ENCODE results near the gene KCNF1. TPM values are rescaled to one million over a fixed set of nuclear protein-coding genes. Genes with fewer than 3 reads are reported as not detected.

Gene KCNF1
- total RNA-seq, 4 donors from 2014 or later, result 0.19 TPM; not detected in 3

- H3K36me3 ChIP-seq, result no peaks in the 10 kb centered on the region
- intact Hi-C loops (cut with DNase I), result no loop called here
- WGBS, 2 donors, result 36 to 51% methylated on average over 10 to 12 of the region's 12 CpGs
- peaks cover 0 to 8% (median 0%) of the 10 kb centered on the region in 3 donors for H3K4me1 ChIP-seq
- no peaks in the 10 kb centered on the region for H3K9me3 ChIP-seq
- peaks cover 0 to 6% (median 0%) of the 10 kb centered on the region in 4 donors for H3K27me3 ChIP-seq
- DNase-seq, result no peak
- TF ChIP-seq, protein P1, sequence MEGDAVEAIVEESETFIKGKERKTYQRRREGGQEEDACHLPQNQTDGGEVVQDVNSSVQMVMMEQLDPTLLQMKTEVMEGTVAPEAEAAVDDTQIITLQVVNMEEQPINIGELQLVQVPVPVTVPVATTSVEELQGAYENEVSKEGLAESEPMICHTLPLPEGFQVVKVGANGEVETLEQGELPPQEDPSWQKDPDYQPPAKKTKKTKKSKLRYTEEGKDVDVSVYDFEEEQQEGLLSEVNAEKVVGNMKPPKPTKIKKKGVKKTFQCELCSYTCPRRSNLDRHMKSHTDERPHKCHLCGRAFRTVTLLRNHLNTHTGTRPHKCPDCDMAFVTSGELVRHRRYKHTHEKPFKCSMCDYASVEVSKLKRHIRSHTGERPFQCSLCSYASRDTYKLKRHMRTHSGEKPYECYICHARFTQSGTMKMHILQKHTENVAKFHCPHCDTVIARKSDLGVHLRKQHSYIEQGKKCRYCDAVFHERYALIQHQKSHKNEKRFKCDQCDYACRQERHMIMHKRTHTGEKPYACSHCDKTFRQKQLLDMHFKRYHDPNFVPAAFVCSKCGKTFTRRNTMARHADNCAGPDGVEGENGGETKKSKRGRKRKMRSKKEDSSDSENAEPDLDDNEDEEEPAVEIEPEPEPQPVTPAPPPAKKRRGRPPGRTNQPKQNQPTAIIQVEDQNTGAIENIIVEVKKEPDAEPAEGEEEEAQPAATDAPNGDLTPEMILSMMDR (IDR thresholded peaks at IDR 0.05), result no peak
- no peak for TF ChIP-seq POLR2A (IDR thresholded peaks at IDR 0.05)
- H3K27ac ChIP-seq, result no peak overlapping the region
- H3K4me3 ChIP-seq, result no peak overlapping the region
Measured at GRCh38 chr2:10901160-10901939, 10.4 kb upstream of the KCNF1 start.

GRCh38 chr2:10903861-10904210 is 7.9 kb upstream of the KCNF1 start:
- no peak for DNase-seq
- intact Hi-C loops (cut with DNase I), result no loop called here
- no peaks in the 10 kb centered on the region for H3K9me3 ChIP-seq
- peaks cover 0 to 6% (median 0%) of the 10 kb centered on the region in 4 donors for H3K27me3 ChIP-seq
- peaks cover 0 to 8% (median 0%) of the 10 kb centered on the region in 3 donors for H3K4me1 ChIP-seq
- 67 to 77% methylated on average over 2 of the region's 2 CpGs for WGBS, 2 donors
- TF ChIP-seq, protein P1 (IDR thresholded peaks at IDR 0.05), result no peak
- TF ChIP-seq POLR2A (IDR thresholded peaks at IDR 0.05), result no peak
- no peak overlapping the region for H3K27ac ChIP-seq
- H3K36me3 ChIP-seq, result no peaks in the 10 kb centered on the region
- H3K4me3 ChIP-seq, result no peak overlapping the region

GRCh38 chr2:10904455-10904854 is 7.3 kb upstream of the KCNF1 start:
- Histone ChIP-seq H3K36me3 (no peaks in the 10 kb centered on the region), H3K27ac (no peak overlapping the region), H3K27me3 (peaks cover 0 to 9% (median 0%) of the 10 kb centered on the region in 4 donors), H3K4me3 (no peak overlapping the region), H3K9me3 (no peaks in the 10 kb centered on the region), H3K4me1 (peaks cover 0 to 8% (median 0%) of the 10 kb centered on the region in 3 donors)
- TF ChIP-seq, protein P1 (IDR thresholded peaks at IDR 0.05), result no peak
- no peak for TF ChIP-seq POLR2A (IDR thresholded peaks at IDR 0.05)
- no peak for DNase-seq
- intact Hi-C loops (cut with DNase I), result no loop called here
- WGBS, 2 donors, result 70 to 80% methylated on average over 2 to 6 of the region's 6 CpGs

DNA sequence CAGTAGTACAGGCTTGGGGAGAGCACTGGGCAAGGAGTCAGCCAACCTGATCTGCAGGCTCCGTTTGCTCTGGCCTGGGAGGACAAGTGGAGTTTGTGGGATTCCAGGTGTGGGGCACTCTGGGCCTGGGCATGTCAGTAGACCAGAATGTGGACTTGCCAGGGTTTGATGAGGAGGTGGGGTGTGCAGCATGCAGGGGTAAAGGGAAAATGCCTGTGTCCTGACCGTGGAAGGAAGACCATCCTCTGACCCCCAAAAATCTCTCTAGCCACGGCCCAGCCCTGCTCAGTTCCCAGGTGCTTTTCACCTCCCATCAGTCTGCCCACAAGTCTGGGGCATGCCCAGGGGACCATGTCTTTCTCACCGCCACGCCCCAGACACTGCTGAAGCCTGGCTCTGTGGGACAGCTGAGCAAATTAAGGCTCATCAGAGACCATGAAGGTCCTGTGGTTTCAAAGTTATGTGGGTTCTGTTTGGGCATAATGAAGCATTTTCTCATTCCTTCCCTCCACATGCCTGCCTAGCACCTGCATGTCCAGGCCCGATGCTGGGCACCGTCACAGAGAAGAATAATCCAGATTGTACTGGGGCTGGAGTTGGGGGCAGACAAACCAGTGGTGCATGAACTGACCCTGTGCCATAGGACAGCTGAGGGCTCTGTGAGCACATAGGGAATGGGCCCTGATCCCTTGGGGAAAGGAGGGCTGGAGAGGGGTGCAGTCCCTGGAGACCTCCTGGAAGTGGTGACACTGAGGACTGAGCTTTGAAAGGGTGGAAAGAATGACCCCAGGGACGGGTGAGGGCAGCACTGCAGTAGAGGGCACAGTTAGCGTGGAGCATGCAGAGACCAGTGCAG is 6.5 kb upstream of the KCNF1 start:
- WGBS, 2 donors, result 68 to 76% methylated on average over 6 to 7 of the region's 9 CpGs
- no peak for DNase-seq
- H3K27me3 ChIP-seq, result peaks cover 0 to 16% (median 0%) of the 10 kb centered on the region in 4 donors
- intact Hi-C loops (cut with DNase I), result no loop called here
- H3K4me1 ChIP-seq, result peaks cover 0 to 8% (median 0%) of the 10 kb centered on the region in 3 donors
- TF ChIP-seq POLR2A (IDR thresholded peaks at IDR 0.05), result no peak
- TF ChIP-seq, protein P1 (IDR thresholded peaks at IDR 0.05), result no peak
- no peak overlapping the region for H3K4me3 ChIP-seq
- H3K9me3 ChIP-seq, result no peaks in the 10 kb centered on the region
- H3K36me3 ChIP-seq, result no peaks in the 10 kb centered on the region
- no peak overlapping the region for H3K27ac ChIP-seq

- no peaks in the 10 kb centered on the region for H3K9me3 ChIP-seq
Measured at GRCh38 chr2:10905862-10906143, 5.9 kb upstream of the KCNF1 start.

More at GRCh38 chr2:10905862-10906143, 5.9 kb upstream of the KCNF1 start:
- intact Hi-C loops (cut with DNase I), result no loop called here
- TF ChIP-seq, protein P1 (IDR thresholded peaks at IDR 0.05), result no peak
- TF ChIP-seq POLR2A (IDR thresholded peaks at IDR 0.05), result no peak
- Histone ChIP-seq H3K27me3 (peaks cover 0 to 22% (median 0%) of the 10 kb centered on the region in 4 donors), H3K27ac (no peak overlapping the region), H3K36me3 (no peaks in the 10 kb centered on the region), H3K4me1 (peaks cover 0 to 8% (median 0%) of the 10 kb centered on the region in 3 donors), H3K4me3 (no peak overlapping the region)
- no peak for DNase-seq
- WGBS, 2 donors, result 86 to 92% methylated on average over 5 to 8 of the region's 8 CpGs

Data from esophagus squamous epithelium (tissue), 5 donors.